ENCODE data around the gene CCDC71L. TPM values are rescaled to one million over a fixed set of nuclear protein-coding genes. Genes with fewer than 3 reads are reported as not detected.

The CCDC71L gene
- total and polyA plus RNA-seq, 2 experiments from 2014 or later, result 7.2 to 23.1 TPM

GRCh38 chr7:106620034-106620433, 40.9 kb downstream of the CCDC71L start:
- Histone ChIP-seq H3K36me3 (no peaks in the 10 kb centered on the region), H3K27me3 (no peaks in the 10 kb centered on the region), H3K27ac (no peak overlapping the region), H3K4me1 (ENCODE audit: low read depth) (no peaks in the 10 kb centered on the region), H3K9me3 (ENCODE audit: low read depth) (no peaks in the 10 kb centered on the region), H3K4me3 (no peak overlapping the region)
- no peak for DNase-seq (ENCODE audit: low read depth in 1 of 2, low spot score in 1 of 2)
- no peak for TF ChIP-seq CTCF (IDR thresholded peaks at IDR 0.05; ENCODE audit: low read depth, low read length)

- Histone ChIP-seq H3K36me3 (no peaks in the 10 kb centered on the region), H3K4me3 (no peak overlapping the region), H3K27ac (no peak overlapping the region), H3K27me3 (no peaks in the 10 kb centered on the region), H3K9me3 (ENCODE audit: low read depth) (no peaks in the 10 kb centered on the region), H3K4me1 (ENCODE audit: low read depth) (no peaks in the 10 kb centered on the region)
- no peak for TF ChIP-seq CTCF (IDR thresholded peaks at IDR 0.05; ENCODE audit: low read depth, low read length)
- no peak for DNase-seq (ENCODE audit: low read depth in 1 of 2, low spot score in 1 of 2)
Measured at GRCh38 chr7:106619213-106619612, 41.7 kb downstream of the CCDC71L start.

- Histone ChIP-seq H3K27ac (no peak overlapping the region), H3K36me3 (no peaks in the 10 kb centered on the region), H3K27me3 (no peaks in the 10 kb centered on the region), H3K4me1 (ENCODE audit: low read depth) (no peaks in the 10 kb centered on the region), H3K9me3 (ENCODE audit: low read depth) (no peaks in the 10 kb centered on the region), H3K4me3 (no peak overlapping the region)
- no peak for TF ChIP-seq CTCF (IDR thresholded peaks at IDR 0.05; ENCODE audit: low read depth, low read length)
- DNase-seq (ENCODE audit: low read depth in 1 of 2, low spot score in 1 of 2), result peak; percentile 57 to 90
Measured at GRCh38 chr7:106618480-106618879, 42.5 kb downstream of the CCDC71L start.

GRCh38 chr7:106617860-106618259, 43.1 kb downstream of the CCDC71L start:
- Histone ChIP-seq H3K4me3 (no peak overlapping the region), H3K27ac (no peak overlapping the region), H3K9me3 (ENCODE audit: low read depth) (no peaks in the 10 kb centered on the region), H3K4me1 (ENCODE audit: low read depth) (no peaks in the 10 kb centered on the region), H3K27me3 (no peaks in the 10 kb centered on the region), H3K36me3 (no peaks in the 10 kb centered on the region)
- no peak for TF ChIP-seq CTCF (IDR thresholded peaks at IDR 0.05; ENCODE audit: low read depth, low read length)
- no peak for DNase-seq (ENCODE audit: low read depth in 1 of 2, low spot score in 1 of 2)

- H3K4me3 ChIP-seq, result no peak overlapping the region
- H3K27me3 ChIP-seq, result no peaks in the 10 kb centered on the region
- no peaks in the 10 kb centered on the region for H3K9me3 ChIP-seq (ENCODE audit: low read depth)
- TF ChIP-seq CTCF (IDR thresholded peaks at IDR 0.05; ENCODE audit: low read depth, low read length), result no peak
- H3K36me3 ChIP-seq, result no peaks in the 10 kb centered on the region
- no peaks in the 10 kb centered on the region for H3K4me1 ChIP-seq (ENCODE audit: low read depth)
- no peak for DNase-seq (ENCODE audit: low read depth in 1 of 2, low spot score in 1 of 2)
- no peak overlapping the region for H3K27ac ChIP-seq
Measured at GRCh38 chr7:106616708-106617051, 44.3 kb downstream of the CCDC71L start.
